GM23338 (cell line): ENCODE measurements around the gene CECR2.

ENCODE experiments used
- EZH2 ChIP-seq: fragments of 200-600 bp; sonication (generic); IDR thresholded peaks from one replicate; pipeline ENCODE4 v1.8.0; 2017; ENCODE audit warnings: antibody characterized with exemption, mild to moderate bottlenecking, low read depth; ENCODE audit not compliant: unreplicated experiment
- POLR2AphosphoS5 ChIP-seq: IDR thresholded peaks from 2 replicates; pipeline ENCODE4 v1.6.1; 2016; ENCODE audit warnings: antibody characterized with exemption, low read depth
- TF ChIP-seq, protein P1 (sequence below), 2 experiments: fragments of 200-600 bp in 1 of 2; sonication (generic) in 1 of 2; conservative IDR thresholded peaks; 2 replicates each; pipeline versions ENCODE4 v1.5.1 to v1.6.1; 2016 to 2017; ENCODE audit warnings: antibody characterized with exemption in 2 of 2, low read depth in 2 of 2, mild to moderate bottlenecking in 2 of 2, moderate library complexity in 1 of 2
- TF ChIP-seq, protein P2 (sequence below): IDR thresholded peaks from one replicate; pipeline ENCODE4 v1.6.1; 2018; ENCODE audit warnings: antibody characterized with exemption; ENCODE audit not compliant: unreplicated experiment

DNA sequence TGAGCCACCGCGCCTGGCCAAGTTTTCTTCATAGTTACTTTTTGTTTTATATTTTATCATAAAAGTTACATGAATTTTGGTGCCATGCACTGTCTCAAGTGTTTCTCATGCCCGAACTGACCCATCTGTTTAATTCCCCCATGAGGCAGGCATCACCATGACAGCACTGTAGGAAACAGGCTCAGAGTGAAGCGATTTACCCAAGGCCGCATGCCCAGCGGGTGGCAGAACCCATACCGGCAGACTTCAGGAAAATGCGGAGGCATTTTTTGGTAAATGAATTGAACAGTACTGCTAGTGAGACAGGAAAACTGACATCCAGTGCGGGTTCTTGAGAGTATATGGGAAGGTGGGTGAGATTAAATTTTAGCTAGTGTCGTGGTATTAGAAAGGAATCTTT is 19.0 kb downstream of the CECR2 start:
- TF ChIP-seq, protein P1, sequence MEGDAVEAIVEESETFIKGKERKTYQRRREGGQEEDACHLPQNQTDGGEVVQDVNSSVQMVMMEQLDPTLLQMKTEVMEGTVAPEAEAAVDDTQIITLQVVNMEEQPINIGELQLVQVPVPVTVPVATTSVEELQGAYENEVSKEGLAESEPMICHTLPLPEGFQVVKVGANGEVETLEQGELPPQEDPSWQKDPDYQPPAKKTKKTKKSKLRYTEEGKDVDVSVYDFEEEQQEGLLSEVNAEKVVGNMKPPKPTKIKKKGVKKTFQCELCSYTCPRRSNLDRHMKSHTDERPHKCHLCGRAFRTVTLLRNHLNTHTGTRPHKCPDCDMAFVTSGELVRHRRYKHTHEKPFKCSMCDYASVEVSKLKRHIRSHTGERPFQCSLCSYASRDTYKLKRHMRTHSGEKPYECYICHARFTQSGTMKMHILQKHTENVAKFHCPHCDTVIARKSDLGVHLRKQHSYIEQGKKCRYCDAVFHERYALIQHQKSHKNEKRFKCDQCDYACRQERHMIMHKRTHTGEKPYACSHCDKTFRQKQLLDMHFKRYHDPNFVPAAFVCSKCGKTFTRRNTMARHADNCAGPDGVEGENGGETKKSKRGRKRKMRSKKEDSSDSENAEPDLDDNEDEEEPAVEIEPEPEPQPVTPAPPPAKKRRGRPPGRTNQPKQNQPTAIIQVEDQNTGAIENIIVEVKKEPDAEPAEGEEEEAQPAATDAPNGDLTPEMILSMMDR (conservative IDR thresholded peaks at IDR 0.05; ENCODE audit: low read depth in 2 of 2): no peak
- no peak for TF ChIP-seq EZH2
- TF ChIP-seq, protein P2, sequence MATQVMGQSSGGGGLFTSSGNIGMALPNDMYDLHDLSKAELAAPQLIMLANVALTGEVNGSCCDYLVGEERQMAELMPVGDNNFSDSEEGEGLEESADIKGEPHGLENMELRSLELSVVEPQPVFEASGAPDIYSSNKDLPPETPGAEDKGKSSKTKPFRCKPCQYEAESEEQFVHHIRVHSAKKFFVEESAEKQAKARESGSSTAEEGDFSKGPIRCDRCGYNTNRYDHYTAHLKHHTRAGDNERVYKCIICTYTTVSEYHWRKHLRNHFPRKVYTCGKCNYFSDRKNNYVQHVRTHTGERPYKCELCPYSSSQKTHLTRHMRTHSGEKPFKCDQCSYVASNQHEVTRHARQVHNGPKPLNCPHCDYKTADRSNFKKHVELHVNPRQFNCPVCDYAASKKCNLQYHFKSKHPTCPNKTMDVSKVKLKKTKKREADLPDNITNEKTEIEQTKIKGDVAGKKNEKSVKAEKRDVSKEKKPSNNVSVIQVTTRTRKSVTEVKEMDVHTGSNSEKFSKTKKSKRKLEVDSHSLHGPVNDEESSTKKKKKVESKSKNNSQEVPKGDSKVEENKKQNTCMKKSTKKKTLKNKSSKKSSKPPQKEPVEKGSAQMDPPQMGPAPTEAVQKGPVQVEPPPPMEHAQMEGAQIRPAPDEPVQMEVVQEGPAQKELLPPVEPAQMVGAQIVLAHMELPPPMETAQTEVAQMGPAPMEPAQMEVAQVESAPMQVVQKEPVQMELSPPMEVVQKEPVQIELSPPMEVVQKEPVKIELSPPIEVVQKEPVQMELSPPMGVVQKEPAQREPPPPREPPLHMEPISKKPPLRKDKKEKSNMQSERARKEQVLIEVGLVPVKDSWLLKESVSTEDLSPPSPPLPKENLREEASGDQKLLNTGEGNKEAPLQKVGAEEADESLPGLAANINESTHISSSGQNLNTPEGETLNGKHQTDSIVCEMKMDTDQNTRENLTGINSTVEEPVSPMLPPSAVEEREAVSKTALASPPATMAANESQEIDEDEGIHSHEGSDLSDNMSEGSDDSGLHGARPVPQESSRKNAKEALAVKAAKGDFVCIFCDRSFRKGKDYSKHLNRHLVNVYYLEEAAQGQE: no peak
- no peak for TF ChIP-seq POLR2AphosphoS5
